Fibroblast of peridontal ligament (primary cell): ENCODE data around the gene STMND1.

ENCODE experiments used
- DNase-seq: peaks from one replicate; pipeline ENCODE4 v3.0.0-alpha.2; 2010; ENCODE audit errors: extremely low read depth

Gene STMND1

GRCh38 chr6:17098538-17098937 lies 3.3 kb upstream of the STMND1 start:
- no peak for DNase-seq

- no peak for DNase-seq
These were observed 2.3 kb upstream of the STMND1 start for GRCh38 chr6:17099401-17100059.

- DNase-seq: no peak
These were observed 1.0 kb upstream of the STMND1 start for GRCh38 chr6:17100806-17101205.

- no peak for DNase-seq
These were observed 514 bp downstream of the STMND1 start for GRCh38 chr6:17102258-17102870.

- no peak for DNase-seq
These were observed 1.9 kb downstream of the STMND1 start for GRCh38 chr6:17103715-17104114.

GRCh38 chr6:17107863-17108262 lies 6.0 kb downstream of the STMND1 start:
- peak; percentile 65 for DNase-seq

GRCh38 chr6:17115251-17116116 lies 13.6 kb downstream of the STMND1 start:
- DNase-seq: peak; percentile 95

GRCh38 chr6:17116117-17116440 lies 14.2 kb downstream of the STMND1 start:
- DNase-seq: no peak

- DNase-seq: peak; percentile 97
These were observed 18.2 kb downstream of the STMND1 start for GRCh38 chr6:17120019-17120418.

GRCh38 chr6:17125407-17125806 lies 23.6 kb downstream of the STMND1 start:
- DNase-seq: no peak

- DNase-seq: peak; percentile 8
These were observed 28.9 kb downstream of the STMND1 start for GRCh38 chr6:17130786-17131185.

- no peak for DNase-seq
These were observed 31.1 kb downstream of the STMND1 start for GRCh38 chr6:17132967-17133366.

- no peak for DNase-seq
These were observed 36.2 kb downstream of the STMND1 start for GRCh38 chr6:17138033-17138432.

- DNase-seq: no peak
These were observed 42.2 kb downstream of the STMND1 start for GRCh38 chr6:17144016-17144415.

- DNase-seq: no peak
These were observed 47.7 kb downstream of the STMND1 start for GRCh38 chr6:17149571-17149970.

- no peak for DNase-seq
These were observed 48.2 kb downstream of the STMND1 start for GRCh38 chr6:17150096-17150495.

- DNase-seq: no peak
These were observed 50.0 kb downstream of the STMND1 start for GRCh38 chr6:17151888-17152287.

- no peak for DNase-seq
These were observed 50.9 kb downstream of the STMND1 start for GRCh38 chr6:17152703-17153102.

GRCh38 chr6:17156112-17156921 lies 54.5 kb downstream of the STMND1 start:
- DNase-seq: peak; percentile 95

GRCh38 chr6:17156966-17157365 lies 55.1 kb downstream of the STMND1 start:
- DNase-seq: no peak

GRCh38 chr6:17157617-17158016 lies 55.8 kb downstream of the STMND1 start:
- DNase-seq: no peak

- no peak for DNase-seq
These were observed 57.4 kb downstream of the STMND1 start for GRCh38 chr6:17159240-17159639.
